Nephron progenitor cell (in vitro differentiated cells): ENCODE data around the gene HMOX1.
A peak's percentile ranks its signal among the peaks of the same experiment; 100 is the strongest.
"Not testable (repeated sequence)": the region's sequence is repeated elsewhere in the genome, so short reads cannot be mapped to it uniquely, and the experiment has no call there.

Experiments
- DNase-seq: peaks from one replicate; pipeline ENCODE4 v3.0.0; 2021
- H3K27ac Mint-ChIP-seq: 2 replicates; pipeline ENCODE4 v1.8.0; 2021; ENCODE audit warnings: mild to moderate bottlenecking, moderate library complexity, mixed read lengths
- H3K27me3 Mint-ChIP-seq: 2 replicates; pipeline ENCODE4 v1.8.0; 2021; ENCODE audit warnings: mild to moderate bottlenecking, low read depth, mixed read lengths; ENCODE audit not compliant: poor library complexity
- H3K36me3 Mint-ChIP-seq: 2 replicates; pipeline ENCODE4 v1.8.0; 2021; ENCODE audit warnings: low read depth, mixed read lengths
- H3K4me1 Mint-ChIP-seq: 2 replicates; pipeline ENCODE4 v1.8.0; 2021; ENCODE audit warnings: mixed read lengths
- H3K4me3 Mint-ChIP-seq: 2 replicates; pipeline ENCODE4 v1.8.0; 2021; ENCODE audit warnings: mild to moderate bottlenecking, moderate library complexity, mixed read lengths
- H3K9me3 Mint-ChIP-seq: 2 replicates; pipeline ENCODE4 v1.8.0; 2021; ENCODE audit warnings: mild to moderate bottlenecking, moderate library complexity, mixed read lengths
- CTCF ChIP-seq: fragments of 200-600 bp; sonication (generic); IDR thresholded peaks from 2 replicates; pipeline ENCODE4 v1.5.0; 2021; ENCODE audit warnings: antibody characterized with exemption

Gene HMOX1

DNA sequence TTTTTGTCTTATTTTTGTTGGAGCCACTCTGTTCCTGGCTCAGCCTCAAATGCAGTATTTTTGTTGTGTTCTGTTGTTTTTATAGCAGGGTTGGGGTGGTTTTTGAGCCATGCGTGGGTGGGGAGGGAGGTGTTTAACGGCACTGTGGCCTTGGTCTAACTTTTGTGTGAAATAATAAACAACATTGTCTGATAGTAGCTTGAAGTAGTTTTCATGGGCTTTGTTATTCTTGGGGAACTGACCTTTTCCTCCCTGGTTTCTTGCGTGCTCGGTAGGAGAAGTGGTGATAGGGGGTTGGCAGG, 13.1 kb downstream of the HMOX1 start:
- H3K4me3 Mint-ChIP-seq: no peak overlapping the region
- no peak for DNase-seq
- H3K27me3 Mint-ChIP-seq: peaks cover 4% of the 10 kb centered on the region
- peaks cover 37% of the 10 kb centered on the region for H3K4me1 Mint-ChIP-seq
- no peak for TF ChIP-seq CTCF
- H3K9me3 Mint-ChIP-seq: no peaks in the 10 kb centered on the region
- no peaks in the 10 kb centered on the region for H3K36me3 Mint-ChIP-seq
- H3K27ac Mint-ChIP-seq: peak overlapping the region; percentile 85

DNA sequence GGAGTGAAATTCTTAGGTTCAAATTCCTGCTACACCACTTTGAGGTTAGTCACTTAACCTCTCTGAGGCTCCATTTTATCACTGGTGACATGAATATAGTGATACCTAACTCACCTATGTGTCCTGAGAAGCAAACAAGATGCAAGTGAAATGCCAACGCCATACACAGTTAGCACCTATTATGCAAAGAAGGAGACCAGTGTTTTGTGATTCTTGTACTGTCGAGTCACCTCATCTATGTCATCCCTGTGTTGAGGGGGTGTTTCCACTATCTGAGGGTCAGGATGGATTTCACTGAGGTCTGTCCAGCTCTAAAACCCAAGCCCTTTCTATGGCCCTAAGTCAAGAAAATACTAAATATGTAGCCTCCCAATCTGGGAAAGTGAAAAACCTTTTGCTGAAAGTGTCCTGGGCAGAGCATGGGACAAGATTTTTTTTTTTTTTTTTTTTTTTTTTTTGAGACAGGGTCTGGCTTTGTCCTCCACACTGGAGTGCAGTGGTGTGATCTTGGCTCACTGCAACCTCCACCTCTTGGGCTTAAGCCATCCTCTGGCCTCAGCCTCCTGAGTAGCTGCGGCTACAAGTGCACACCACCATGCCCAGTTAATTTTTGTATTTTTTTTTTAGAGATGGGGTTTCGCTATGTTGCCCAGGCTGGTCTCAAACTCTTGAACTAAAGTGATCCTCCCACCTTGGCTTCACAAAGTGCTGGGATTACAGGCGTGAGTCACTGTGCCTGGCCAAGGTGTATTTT, 14.1 kb downstream of the HMOX1 start:
- no peak for DNase-seq
- peaks cover 44% of the 10 kb centered on the region for H3K4me1 Mint-ChIP-seq
- no peaks in the 10 kb centered on the region for H3K9me3 Mint-ChIP-seq
- no peaks in the 10 kb centered on the region for H3K36me3 Mint-ChIP-seq
- no peak overlapping the region for H3K27ac Mint-ChIP-seq
- no peak for TF ChIP-seq CTCF
- peaks cover under 1% of the 10 kb centered on the region for H3K27me3 Mint-ChIP-seq
- no peak overlapping the region for H3K4me3 Mint-ChIP-seq

- Mint-ChIP-seq H3K4me1 (peaks cover 61% of the 10 kb centered on the region), H3K27ac (peak overlapping the region; percentile 83)
- H3K4me3 Mint-ChIP-seq, H3K27me3 Mint-ChIP-seq, H3K9me3 Mint-ChIP-seq, DNase-seq, H3K36me3 Mint-ChIP-seq: not testable (repeated sequence)
Observed at GRCh38 chr22:35396622-35397021, 15.7 kb downstream of the HMOX1 start.

DNA sequence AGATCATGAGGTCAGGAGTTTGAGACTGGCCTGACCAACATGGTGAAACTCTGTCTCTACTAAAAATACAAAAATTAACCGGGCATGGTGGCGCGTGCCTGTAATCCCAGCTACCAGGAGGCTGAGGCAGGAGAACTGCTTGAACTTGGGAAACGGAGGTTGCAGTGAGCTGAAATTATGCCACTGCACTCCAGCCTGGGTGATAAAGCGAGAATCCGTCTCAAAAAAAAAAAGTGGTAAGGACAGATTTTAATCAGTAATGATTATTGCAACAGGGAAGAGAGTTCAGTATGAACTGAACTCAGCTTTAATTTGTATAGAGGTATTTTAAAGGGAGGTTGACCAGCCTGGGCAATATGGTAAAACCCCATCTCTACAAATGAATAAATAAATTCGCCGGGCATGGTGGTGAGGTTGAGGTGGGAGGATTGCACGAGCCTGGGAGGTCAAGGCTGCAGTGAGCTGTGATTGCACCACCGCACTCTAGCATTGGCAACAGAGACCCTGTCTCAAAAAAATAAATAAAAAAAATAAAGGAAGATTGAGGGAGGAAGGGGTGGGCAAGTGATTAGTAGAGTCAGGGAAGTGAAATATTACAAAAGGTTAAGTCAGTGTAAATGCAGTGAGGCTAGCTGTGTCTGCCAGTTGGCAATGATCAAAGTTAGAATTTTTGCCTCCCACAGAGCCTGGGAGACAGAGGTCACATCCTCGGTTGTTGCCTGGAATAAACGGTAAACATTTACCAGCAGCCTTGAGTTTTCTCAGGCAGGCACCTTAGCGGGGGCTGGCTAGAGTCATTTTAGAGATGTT, 16.4 kb downstream of the HMOX1 start:
- TF ChIP-seq CTCF: no peak
- H3K27ac Mint-ChIP-seq: peak overlapping the region; percentile 94
- no peak for DNase-seq
- peaks cover 9% of the 10 kb centered on the region for H3K36me3 Mint-ChIP-seq
- H3K27me3 Mint-ChIP-seq: no peaks in the 10 kb centered on the region
- H3K4me1 Mint-ChIP-seq: peaks cover 65% of the 10 kb centered on the region
- H3K9me3 Mint-ChIP-seq: no peaks in the 10 kb centered on the region
- H3K4me3 Mint-ChIP-seq: peak overlapping the region; percentile 28

DNA sequence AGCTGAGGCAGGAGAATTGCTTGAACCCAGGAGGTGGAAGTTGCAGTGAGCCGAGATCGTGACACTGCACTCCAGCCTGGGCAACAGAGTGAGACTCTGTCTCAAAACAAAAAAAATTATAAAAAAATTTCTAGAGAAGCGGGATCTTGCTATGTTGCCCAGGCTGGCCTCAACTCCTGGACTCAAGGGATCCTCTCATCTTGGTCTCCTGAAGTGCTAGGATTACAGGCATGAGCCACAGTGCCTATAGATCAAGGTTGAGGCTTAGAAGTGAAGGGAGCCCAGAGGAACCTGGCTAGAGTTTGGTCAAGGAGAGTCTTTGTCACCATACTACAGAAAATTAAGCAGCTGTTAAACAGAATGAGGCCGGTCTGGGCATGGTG, 17.7 kb downstream of the HMOX1 start:
- peaks cover 16% of the 10 kb centered on the region for H3K36me3 Mint-ChIP-seq

More for the DNA sequence above, 17.7 kb downstream of the HMOX1 start:
- no peaks in the 10 kb centered on the region for H3K27me3 Mint-ChIP-seq
- peaks cover 64% of the 10 kb centered on the region for H3K4me1 Mint-ChIP-seq
- no peak for DNase-seq
- H3K4me3 Mint-ChIP-seq: peak overlapping the region; percentile 99
- no peak overlapping the region for H3K27ac Mint-ChIP-seq
- no peak for TF ChIP-seq CTCF
- no peaks in the 10 kb centered on the region for H3K9me3 Mint-ChIP-seq
